ENCODE measurements around the gene TLR5. TPM values are rescaled to one million over a fixed set of nuclear protein-coding genes. Genes with fewer than 3 reads are reported as not detected.
A peak's percentile ranks its signal among the peaks of the same experiment; 100 is the strongest.

Gene TLR5
- polyA plus RNA-seq = 1 to 10 TPM in 1 of 3 donors, under 1 TPM in 1, not detected in 1; 0.80 to 1.0 TPM

- H3K36me3 Mint-ChIP-seq = peaks cover 0 to 3% (median 2%) of the 10 kb centered on the region in 3 donors
- H3K9me3 Mint-ChIP-seq = peaks cover 0 to 9% (median 2%) of the 10 kb centered on the region in 6 donors
- H3K27me3 Mint-ChIP-seq (ENCODE audit: low read depth in 3 of 3) = peaks cover 2 to 12% (median 8%) of the 10 kb centered on the region in 3 donors
- peak within 1 kb of the TSS; percentile 69 to 81 (median 78) for H3K4me3 Mint-ChIP-seq
- peak within 1 kb of the TSS; percentile 5 to 81 (median 64) for H3K27ac Mint-ChIP-seq
- H3K4me1 Mint-ChIP-seq = peaks cover 19 to 22% of the 10 kb centered on the region in 2 donors
- peak; percentile 81 to 86 (median 83) for DNase-seq
These were observed at the start of gene TLR5 for GRCh38 chr1:223142795-223143536. TLR5 (minus strand) TSS chr1:223143248; CDS start chr1:223113031, 30,217 bp downstream.

GRCh38 chr1:223189903-223190724 is 47.1 kb upstream of the TLR5 start:
- H3K4me1 Mint-ChIP-seq = peaks cover 32 to 47% of the 10 kb centered on the region in 2 donors
- H3K27ac Mint-ChIP-seq = peak overlapping the region; percentile 35 to 82 (median 45)
- peaks cover 0 to 7% (median 6%) of the 10 kb centered on the region in 3 donors for H3K27me3 Mint-ChIP-seq (ENCODE audit: low read depth in 3 of 3)
- peak; percentile 45 to 51 (median 50) for DNase-seq
- peaks cover 0 to 12% (median 3%) of the 10 kb centered on the region in 3 donors for H3K36me3 Mint-ChIP-seq
- peaks cover 0 to 2% (median 0%) of the 10 kb centered on the region in 6 donors for H3K9me3 Mint-ChIP-seq
- peak overlapping the region; percentile 63 to 77 (median 68) for H3K4me3 Mint-ChIP-seq

GRCh38 chr1:223189525-223189902 is 46.5 kb upstream of the TLR5 start:
- peaks cover 0 to 9% (median 0%) of the 10 kb centered on the region in 3 donors for H3K36me3 Mint-ChIP-seq
- H3K27me3 Mint-ChIP-seq (ENCODE audit: low read depth in 3 of 3) = peaks cover 0 to 7% (median 7%) of the 10 kb centered on the region in 3 donors
- peak overlapping the region in 1 of 6 donors; percentile 36 for H3K27ac Mint-ChIP-seq
- no peak for DNase-seq
- H3K4me1 Mint-ChIP-seq = peaks cover 32 to 43% of the 10 kb centered on the region in 2 donors
- H3K9me3 Mint-ChIP-seq = peaks cover 0 to 2% (median 0%) of the 10 kb centered on the region in 6 donors
- H3K4me3 Mint-ChIP-seq = peak overlapping the region in 3 of 5 donors; percentile 65 to 77 (median 75)

GRCh38 chr1:223188618-223189356 is 45.7 kb upstream of the TLR5 start:
- Mint-ChIP-seq H3K4me1 (peaks cover 32 to 43% of the 10 kb centered on the region in 2 donors), H3K36me3 (peaks cover 0 to 9% (median 0%) of the 10 kb centered on the region in 3 donors)

GRCh38 chr1:223186800-223187199 is 43.8 kb upstream of the TLR5 start:
- H3K27ac Mint-ChIP-seq = no peak overlapping the region
- peaks cover 0 to 11% (median 6%) of the 10 kb centered on the region in 3 donors for H3K27me3 Mint-ChIP-seq (ENCODE audit: low read depth in 3 of 3)
- peaks cover 0 to 4% (median 0%) of the 10 kb centered on the region in 6 donors for H3K9me3 Mint-ChIP-seq
- peaks cover 32 to 43% of the 10 kb centered on the region in 2 donors for H3K4me1 Mint-ChIP-seq
- H3K4me3 Mint-ChIP-seq = no peak overlapping the region
- no peak for DNase-seq
- H3K36me3 Mint-ChIP-seq = peaks cover 0 to 9% (median 0%) of the 10 kb centered on the region in 3 donors

More at GRCh38 chr1:223188618-223189356, 45.7 kb upstream of the TLR5 start:
- DNase-seq = no peak
- Mint-ChIP-seq H3K27me3 (ENCODE audit: low read depth in 3 of 3) (peaks cover 0 to 8% (median 4%) of the 10 kb centered on the region in 3 donors), H3K4me3 (peak overlapping the region in 4 of 5 donors; percentile 5 to 53 (median 38)), H3K27ac (no peak overlapping the region), H3K9me3 (peaks cover 0 to 2% (median 0%) of the 10 kb centered on the region in 6 donors)

GRCh38 chr1:223183268-223183862 is 40.3 kb upstream of the TLR5 start:
- no peak overlapping the region for H3K27ac Mint-ChIP-seq
- no peak overlapping the region for H3K4me3 Mint-ChIP-seq
- DNase-seq = no peak
- peaks cover 0 to 4% (median 0%) of the 10 kb centered on the region in 6 donors for H3K9me3 Mint-ChIP-seq
- H3K4me1 Mint-ChIP-seq = peaks cover 5 to 14% of the 10 kb centered on the region in 2 donors
- peaks cover 0 to 14% (median 0%) of the 10 kb centered on the region in 3 donors for H3K36me3 Mint-ChIP-seq
- peaks cover 0 to 12% (median 9%) of the 10 kb centered on the region in 3 donors for H3K27me3 Mint-ChIP-seq (ENCODE audit: low read depth in 3 of 3)

GRCh38 chr1:223180731-223181321 is 37.8 kb upstream of the TLR5 start:
- Mint-ChIP-seq H3K36me3 (peaks cover 0 to 6% (median 0%) of the 10 kb centered on the region in 3 donors), H3K27ac (no peak overlapping the region), H3K4me1 (peaks cover 0 to 5% of the 10 kb centered on the region in 2 donors), H3K27me3 (ENCODE audit: low read depth in 3 of 3) (peaks cover under 1 to 10% (median 9%) of the 10 kb centered on the region in 3 donors), H3K9me3 (peaks cover 0 to 2% (median 0%) of the 10 kb centered on the region in 6 donors), H3K4me3 (no peak overlapping the region)
- DNase-seq = no peak

- peaks cover 2 to 9% (median 8%) of the 10 kb centered on the region in 3 donors for H3K27me3 Mint-ChIP-seq (ENCODE audit: low read depth in 3 of 3)
- peaks cover 0 to 5% of the 10 kb centered on the region in 2 donors for H3K4me1 Mint-ChIP-seq
- H3K27ac Mint-ChIP-seq = no peak overlapping the region
- no peak overlapping the region for H3K4me3 Mint-ChIP-seq
- H3K9me3 Mint-ChIP-seq = peaks cover 0 to 2% (median 0%) of the 10 kb centered on the region in 6 donors
- no peak for DNase-seq
- H3K36me3 Mint-ChIP-seq = peaks cover 0 to 5% (median 0%) of the 10 kb centered on the region in 3 donors
These were observed 36.7 kb upstream of the TLR5 start for GRCh38 chr1:223179786-223180185.

- peaks cover 0 to 5% (median 0%) of the 10 kb centered on the region in 3 donors for H3K36me3 Mint-ChIP-seq
- peaks cover 0 to 5% of the 10 kb centered on the region in 2 donors for H3K4me1 Mint-ChIP-seq
- H3K27ac Mint-ChIP-seq = no peak overlapping the region
- H3K9me3 Mint-ChIP-seq = peaks cover 0 to 2% (median 0%) of the 10 kb centered on the region in 6 donors
- DNase-seq = no peak
- no peak overlapping the region for H3K4me3 Mint-ChIP-seq
- peaks cover 2 to 8% (median 8%) of the 10 kb centered on the region in 3 donors for H3K27me3 Mint-ChIP-seq (ENCODE audit: low read depth in 3 of 3)
These were observed 36.2 kb upstream of the TLR5 start for GRCh38 chr1:223179280-223179679.

GRCh38 chr1:223177681-223178080 is 34.6 kb upstream of the TLR5 start:
- Mint-ChIP-seq H3K27me3 (ENCODE audit: low read depth in 3 of 3) (peaks cover 2 to 8% (median 7%) of the 10 kb centered on the region in 3 donors), H3K27ac (peak overlapping the region in 2 of 6 donors; percentile 32 to 42), H3K36me3 (peaks cover 0 to 5% (median 0%) of the 10 kb centered on the region in 3 donors), H3K9me3 (peaks cover 0 to 2% (median 0%) of the 10 kb centered on the region in 6 donors), H3K4me3 (no peak overlapping the region), H3K4me1 (peaks cover 0 to 5% of the 10 kb centered on the region in 2 donors)
- no peak for DNase-seq

GRCh38 chr1:223176437-223176836 is 33.4 kb upstream of the TLR5 start:
- peaks cover 0 to 5% of the 10 kb centered on the region in 2 donors for H3K4me1 Mint-ChIP-seq
- H3K36me3 Mint-ChIP-seq = peaks cover 0 to 5% (median 0%) of the 10 kb centered on the region in 3 donors
- no peak overlapping the region for H3K4me3 Mint-ChIP-seq
- H3K9me3 Mint-ChIP-seq = peaks cover 0 to 4% (median 0%) of the 10 kb centered on the region in 6 donors
- no peak for DNase-seq
- H3K27ac Mint-ChIP-seq = no peak overlapping the region
- H3K27me3 Mint-ChIP-seq (ENCODE audit: low read depth in 3 of 3) = peaks cover 2 to 7% (median 3%) of the 10 kb centered on the region in 3 donors

- DNase-seq = no peak
- H3K27me3 Mint-ChIP-seq (ENCODE audit: low read depth in 3 of 3) = peaks cover 2 to 9% (median 3%) of the 10 kb centered on the region in 3 donors
- peaks cover 0 to 5% (median 0%) of the 10 kb centered on the region in 3 donors for H3K36me3 Mint-ChIP-seq
- no peak overlapping the region for H3K27ac Mint-ChIP-seq
- peaks cover 0 to 4% (median 0%) of the 10 kb centered on the region in 6 donors for H3K9me3 Mint-ChIP-seq
- H3K4me1 Mint-ChIP-seq = peaks cover 0 to 5% of the 10 kb centered on the region in 2 donors
- H3K4me3 Mint-ChIP-seq = no peak overlapping the region
These were observed 32.6 kb upstream of the TLR5 start for GRCh38 chr1:223175633-223176032.
